Putamen (tissue), 1 donor: ENCODE measurements around the gene RAB4B.
"Not testable (repeated sequence)": the region's sequence is repeated elsewhere in the genome, so short reads cannot be mapped to it uniquely, and the experiment has no call there.

Experiments
- DNase-seq: peaks from one replicate; pipeline ENCODE4 v3.0.0-alpha.2; 2016; ENCODE audit warnings: low spot score

The RAB4B gene

GRCh38 chr19:40750874-40751537 is 27.0 kb upstream of the RAB4B start, which contains the start of gene SNRPA:
Gene SNRPA, plus strand, starts transcription at chr19:40751203. Its CDS starts 206 bp downstream, at chr19:40751409.
- DNase-seq, result peak; percentile 98

- DNase-seq, result no peak
Measured at GRCh38 chr19:40752257-40752781, 25.7 kb upstream of the RAB4B start.

- DNase-seq, result peak; percentile 49
Measured at GRCh38 chr19:40754611-40755247, 23.3 kb upstream of the RAB4B start.

DNA sequence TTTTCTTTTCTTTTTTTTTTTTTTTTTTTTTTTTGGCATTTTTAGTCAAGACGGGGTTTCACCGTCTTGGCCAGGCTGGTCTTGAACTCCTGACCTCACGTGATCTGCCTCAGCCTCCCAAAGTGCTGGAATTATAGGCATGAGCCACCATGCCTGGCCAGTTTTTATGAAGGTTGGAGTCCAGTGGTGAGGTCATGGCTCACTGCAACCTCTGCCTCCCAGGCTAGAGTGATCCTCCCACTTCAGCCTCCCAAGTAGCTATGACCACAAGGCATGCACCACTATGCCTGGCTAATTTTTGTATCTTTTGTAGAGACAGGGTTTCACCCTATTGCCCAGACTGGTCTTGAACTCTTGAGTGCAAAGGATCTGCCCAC is 22.8 kb upstream of the RAB4B start:
- no peak for DNase-seq

- no peak for DNase-seq
Measured at GRCh38 chr19:40755791-40756190, 22.3 kb upstream of the RAB4B start.

GRCh38 chr19:40756502-40757110 is 21.4 kb upstream of the RAB4B start:
- DNase-seq, result no peak

- no peak for DNase-seq
Measured at GRCh38 chr19:40758491-40758890, 19.6 kb upstream of the RAB4B start.

- DNase-seq, result no peak
Measured at GRCh38 chr19:40759352-40759751, 18.7 kb upstream of the RAB4B start.

DNA sequence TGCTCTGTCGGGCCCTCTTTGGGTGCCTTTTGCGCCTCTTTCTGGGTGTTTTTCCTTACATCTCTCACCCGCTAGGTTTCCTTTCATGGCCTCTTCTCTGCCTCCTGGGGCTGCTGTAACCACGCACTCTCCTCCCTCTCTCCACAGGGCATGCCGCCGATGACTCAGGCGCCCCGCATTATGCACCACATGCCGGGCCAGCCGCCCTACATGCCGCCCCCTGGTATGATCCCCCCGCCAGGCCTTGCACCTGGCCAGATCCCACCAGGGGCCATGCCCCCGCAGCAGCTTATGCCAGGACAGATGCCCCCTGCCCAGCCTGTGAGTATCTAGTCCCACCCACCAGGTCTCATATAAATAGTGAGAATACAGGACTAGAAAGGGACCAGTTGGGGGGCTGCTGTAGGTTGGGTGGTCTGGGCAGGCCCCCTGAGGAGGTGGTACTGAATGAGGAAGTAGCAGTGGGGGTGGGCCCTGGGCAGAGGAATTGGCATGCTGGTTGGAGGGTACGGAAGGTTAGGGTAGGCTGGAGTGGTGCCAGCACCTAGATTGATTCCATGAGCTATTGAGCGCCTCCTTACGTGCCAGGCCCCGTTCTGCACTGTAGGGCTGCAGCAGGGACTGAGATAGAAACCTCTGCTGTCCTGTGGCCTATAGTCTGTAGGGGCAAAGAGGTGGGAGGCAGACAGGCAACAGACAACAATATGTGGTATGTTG is 15.1 kb upstream of the RAB4B start:
- no peak for DNase-seq

DNA sequence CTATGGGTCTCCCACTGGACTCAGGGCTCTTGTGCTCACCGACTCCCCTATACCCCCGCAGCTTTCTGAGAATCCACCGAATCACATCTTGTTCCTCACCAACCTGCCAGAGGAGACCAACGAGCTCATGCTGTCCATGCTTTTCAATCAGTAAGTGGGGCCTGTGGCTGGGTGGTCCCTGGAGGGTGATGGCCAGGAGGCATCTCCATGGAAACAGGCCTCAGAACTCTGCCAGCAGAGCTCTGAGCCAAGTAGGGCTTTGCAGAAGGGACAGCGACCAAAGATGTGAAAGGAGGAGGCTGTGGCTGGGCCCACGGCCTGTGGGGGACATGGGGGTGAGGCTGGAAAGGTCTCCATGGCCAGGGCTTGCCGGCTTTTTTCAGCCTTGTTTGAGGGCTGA is 14.5 kb upstream of the RAB4B start:
- no peak for DNase-seq

DNA sequence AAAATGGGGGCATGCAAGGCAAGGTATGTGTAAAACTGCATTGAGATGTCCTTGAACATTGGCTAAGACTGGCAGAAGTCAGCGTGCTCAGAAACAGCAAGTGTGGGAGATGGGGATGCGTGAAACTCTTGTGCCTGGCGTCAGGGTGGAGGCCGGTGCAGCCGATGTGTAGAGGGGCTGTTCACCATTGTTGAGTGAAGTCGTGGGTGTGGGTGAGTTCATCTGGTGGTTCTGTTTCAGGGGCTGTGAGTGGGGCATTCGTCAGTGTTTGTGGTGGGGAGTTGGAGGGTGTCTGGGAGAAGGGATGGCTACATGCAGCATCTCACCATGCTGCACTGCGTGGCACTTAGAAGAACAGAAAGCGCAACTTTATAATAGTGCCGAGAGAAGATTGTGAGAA is 14.1 kb upstream of the RAB4B start:
- no peak for DNase-seq

DNA sequence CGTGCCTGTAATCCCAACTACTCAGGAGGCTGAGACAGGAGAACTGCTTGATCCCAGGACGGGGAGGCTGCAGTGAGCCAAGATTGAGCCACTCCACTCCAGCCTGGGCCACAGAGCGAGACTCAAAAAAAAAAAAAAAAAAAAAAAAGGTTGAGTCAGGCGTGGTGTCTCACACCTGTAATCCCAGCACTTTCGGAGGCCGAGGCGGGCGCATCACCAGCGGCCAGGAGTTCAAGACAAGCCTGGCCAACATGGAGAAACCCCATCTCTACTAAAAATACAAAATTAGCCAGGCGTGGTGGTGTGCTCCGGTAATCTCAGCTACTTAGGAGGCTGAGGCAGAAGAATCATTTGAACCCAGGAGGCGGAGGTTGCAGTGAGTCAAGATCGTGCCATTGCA is 11.7 kb upstream of the RAB4B start:
- not testable (repeated sequence) for DNase-seq

DNA sequence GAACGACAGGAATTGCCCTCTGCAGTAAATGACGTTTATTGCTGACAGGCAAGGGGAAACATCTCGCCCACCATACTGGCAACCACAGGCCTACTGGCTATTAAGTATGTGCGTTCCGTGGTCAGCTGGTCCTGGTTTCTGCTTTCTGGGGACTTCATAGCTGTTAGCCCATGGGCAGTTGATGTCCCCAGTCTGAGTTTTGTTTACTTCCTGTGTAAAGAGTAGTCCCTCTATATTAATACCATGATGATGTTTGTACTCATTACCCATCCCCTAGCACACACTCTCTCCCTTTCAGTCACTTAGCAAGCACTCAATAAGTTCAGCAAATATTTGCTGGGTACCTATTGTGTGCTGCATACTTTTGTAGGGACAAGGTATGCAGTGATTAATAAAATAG is 9.2 kb upstream of the RAB4B start:
- no peak for DNase-seq

DNA sequence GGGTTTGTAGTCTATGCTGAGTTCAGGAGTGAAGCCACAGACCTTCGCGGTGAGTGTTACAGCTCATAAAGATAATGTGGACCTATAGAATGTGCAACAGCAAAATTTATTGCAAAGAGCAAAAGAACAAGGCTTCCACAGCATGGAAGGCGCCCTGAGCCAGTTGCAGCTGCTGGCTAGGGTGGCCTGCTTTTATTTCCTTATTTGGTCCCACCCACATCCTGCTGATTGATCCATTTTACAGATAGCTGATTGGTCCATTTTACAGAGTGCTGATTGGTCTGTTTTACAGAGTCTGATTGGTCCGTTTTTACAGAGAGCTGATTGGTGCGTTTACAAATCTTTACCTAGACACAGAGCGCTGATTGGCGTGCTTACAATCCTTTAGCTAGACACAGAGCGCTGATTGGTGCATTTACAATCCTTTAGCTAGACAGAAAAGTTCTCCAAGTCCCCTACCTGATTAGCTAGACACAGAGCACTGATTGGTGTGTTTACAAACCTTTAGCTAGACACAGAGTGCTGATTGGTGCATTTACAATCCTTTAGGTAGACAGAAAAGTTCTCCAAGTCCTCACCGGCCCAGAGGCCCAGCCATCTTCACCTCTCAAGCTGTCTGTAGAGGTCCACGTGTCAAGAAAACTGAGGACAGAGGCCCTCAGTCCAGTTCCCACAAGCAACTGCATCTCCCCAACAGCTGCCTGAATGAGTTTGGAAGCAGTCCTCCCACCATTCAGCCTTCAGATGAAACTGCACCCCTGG is 6.8 kb upstream of the RAB4B start:
- not testable (repeated sequence) for DNase-seq

- no peak for DNase-seq
Measured at GRCh38 chr19:40774916-40775631, 3.0 kb upstream of the RAB4B start, which contains the start of gene MIA. Gene MIA, plus strand, starts transcription at chr19:40775521. Its CDS starts 22 bp downstream, at chr19:40775543.

DNA sequence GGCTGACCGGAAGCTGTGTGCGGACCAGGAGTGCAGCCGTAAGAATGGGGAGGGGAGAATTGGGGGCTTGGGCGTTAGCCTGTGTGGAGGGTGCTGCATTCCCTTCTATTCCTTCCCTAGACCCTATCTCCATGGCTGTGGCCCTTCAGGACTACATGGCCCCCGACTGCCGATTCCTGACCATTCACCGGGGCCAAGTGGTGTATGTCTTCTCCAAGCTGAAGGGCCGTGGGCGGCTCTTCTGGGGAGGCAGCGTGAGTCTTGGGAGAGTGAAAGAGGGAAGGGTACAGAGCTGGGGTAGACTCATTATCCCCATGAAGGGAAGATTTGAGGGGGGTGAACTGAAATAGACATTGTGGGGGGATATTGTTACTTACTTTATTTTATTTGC is 2.4 kb upstream of the RAB4B start:
- no peak for DNase-seq

GRCh38 chr19:40776364-40776763 is 1.7 kb upstream of the RAB4B start:
- DNase-seq, result no peak

GRCh38 chr19:40776932-40777644 is 959 bp upstream of the RAB4B start:
- peak; percentile 92 for DNase-seq

DNA sequence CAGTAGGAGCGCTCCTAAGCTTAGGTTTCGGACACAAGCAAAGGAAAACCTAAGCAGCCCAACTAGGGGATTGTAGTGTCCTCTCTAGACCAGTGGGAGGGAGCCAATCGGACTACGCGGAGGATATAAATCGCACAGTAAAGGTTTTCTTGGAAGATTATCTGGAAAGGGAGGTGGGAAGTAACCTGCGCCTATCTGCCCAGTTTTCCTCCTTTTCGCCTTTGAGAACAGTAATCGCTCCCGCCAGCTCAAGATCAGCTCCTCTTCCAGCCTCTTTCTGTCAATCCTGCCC is 456 bp upstream of the RAB4B start:
- no peak for DNase-seq

DNA sequence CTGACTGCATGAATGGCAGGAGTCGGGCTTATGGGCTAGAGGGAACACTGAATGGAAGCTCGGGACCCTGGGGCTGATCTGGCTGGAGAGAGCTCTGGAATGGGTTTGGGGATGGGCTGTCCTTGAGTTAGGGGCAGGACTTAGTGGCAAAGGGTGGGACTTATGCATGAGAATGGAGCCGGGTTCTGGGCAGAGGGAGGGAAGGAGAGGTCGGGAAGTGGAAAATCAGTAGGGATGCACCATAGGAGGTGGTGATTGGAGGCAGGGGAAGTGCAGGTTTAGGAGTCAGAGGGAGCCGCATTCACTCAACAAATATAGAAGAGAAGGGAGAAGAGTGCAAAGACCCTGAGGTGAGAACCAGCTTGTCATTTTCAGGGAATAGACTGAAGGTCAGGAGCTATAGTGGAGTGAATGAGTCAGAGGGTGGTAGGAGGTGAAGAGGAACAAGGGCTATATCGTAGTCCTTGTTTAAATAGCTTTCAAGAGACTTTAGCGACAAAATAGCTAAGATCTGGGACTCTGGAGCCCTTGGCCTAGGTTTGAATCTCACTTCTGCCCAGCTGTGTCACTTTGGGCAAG is 748 bp downstream of the RAB4B start:
- no peak for DNase-seq
